Measurements from ENCODE around the gene GLCE.
"Not testable (repeated sequence)": the region's sequence is repeated elsewhere in the genome, so short reads cannot be mapped to it uniquely, and the experiment has no call there.

Gene GLCE

DNA sequence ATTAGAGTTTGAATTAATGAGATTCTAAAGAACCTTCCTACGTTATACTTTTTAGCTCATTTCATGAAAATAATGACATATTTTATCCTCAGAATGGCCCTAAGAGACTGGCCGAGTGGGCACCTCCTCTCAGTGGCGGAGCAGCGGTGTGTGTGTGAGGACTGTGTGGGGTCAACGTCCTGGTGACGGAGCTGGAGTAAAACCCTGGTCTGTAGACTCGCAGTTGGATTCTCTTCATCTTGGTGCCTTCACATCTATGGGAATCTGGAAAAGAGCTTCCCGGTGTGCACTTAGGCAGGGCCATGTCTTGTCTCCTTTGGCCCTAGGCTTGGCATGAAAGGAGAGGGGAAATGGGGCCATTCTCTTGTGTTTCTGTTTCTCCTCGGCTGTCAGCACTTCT is 116.9 kb downstream of the GLCE start:
- DNase-seq: no peak

DNA sequence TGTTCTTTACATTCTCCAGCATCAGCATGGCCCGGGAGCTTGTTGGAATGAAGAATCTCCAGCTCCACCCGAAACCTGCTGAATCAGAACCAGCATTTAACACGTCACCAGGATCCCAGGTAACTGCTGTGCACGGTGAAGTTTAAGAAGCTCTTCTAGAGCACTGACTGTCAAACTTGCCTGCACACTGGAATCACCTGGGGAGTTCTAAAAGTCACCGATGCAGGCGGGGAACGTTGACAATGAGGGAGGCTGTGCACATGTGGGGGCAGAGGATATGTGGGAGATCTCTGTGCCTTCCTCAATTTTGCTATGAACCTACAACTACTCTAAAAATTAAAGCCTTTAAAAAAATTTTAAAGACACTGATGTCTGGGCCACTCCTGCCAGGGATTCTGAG is 119.2 kb downstream of the GLCE start:
- DNase-seq: no peak

DNA sequence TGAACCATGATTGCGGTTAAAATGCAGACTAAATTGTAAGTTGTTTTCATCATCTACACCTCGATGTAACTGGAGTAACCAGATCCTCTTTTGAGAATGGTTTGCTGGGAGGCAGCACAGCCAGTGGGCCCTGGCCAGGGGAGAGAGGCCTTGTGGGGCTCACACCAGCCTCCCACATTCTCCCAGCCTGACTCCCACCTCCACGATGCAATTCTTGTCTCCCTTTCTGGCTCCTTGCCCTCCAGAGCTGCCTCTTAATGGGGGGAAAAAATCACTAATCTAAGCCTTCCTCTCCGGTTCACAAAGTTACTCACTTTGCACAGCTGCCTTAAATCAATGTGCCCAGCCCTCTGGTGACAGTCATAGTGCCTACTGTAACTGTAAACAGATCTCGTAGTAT is 120.3 kb downstream of the GLCE start:
- no peak for DNase-seq

DNA sequence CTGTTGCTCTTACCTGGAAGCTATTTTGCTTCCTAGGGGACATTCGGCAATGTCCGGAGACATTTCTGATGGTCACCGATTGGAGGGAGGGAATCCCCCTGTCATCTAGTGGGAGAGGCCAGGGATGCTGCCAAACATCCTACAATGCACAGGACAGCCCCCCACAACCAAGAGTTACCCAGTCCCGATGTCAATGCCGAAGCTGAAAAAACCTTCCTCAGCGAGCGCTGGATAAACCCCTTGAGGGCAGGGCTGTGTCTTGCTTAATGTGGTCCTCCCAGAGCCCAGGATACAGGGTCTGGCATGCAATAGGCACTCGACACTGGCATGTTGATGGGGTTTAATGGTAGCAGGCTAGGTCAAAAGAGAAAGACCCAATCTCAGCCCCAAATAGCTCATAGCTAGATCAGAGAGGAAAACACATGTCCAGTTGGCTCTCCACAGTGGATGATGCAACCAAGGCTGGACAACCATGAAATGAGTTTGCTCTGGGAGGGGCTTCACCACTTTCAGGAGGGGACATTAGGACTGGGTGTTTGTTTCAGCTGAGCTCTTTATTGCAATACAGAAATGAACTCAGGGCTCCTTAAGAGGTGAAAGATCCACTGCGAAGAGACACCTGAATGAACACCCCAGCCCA is 121.8 kb downstream of the GLCE start:
- DNase-seq: no peak

DNA sequence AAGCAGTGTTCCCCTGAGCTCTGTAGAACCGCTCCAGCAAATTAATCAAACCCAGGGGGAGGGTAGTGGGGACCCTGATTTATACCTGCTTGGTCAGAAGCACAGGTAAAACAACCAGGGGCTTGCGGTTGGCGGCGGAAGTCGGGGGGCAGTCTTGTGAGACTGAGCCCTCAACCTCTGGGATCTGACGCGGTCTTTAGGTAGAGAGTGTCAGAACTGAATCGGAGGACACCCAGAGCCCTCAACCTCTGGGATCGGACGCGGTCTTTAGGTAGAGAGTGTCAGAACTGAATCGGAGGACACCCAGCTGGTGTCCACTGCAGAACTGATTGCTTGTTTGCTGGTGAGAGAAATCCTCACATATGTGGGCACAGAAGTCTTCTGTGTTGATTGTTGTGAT is 125.4 kb downstream of the GLCE start:
- DNase-seq: no peak

DNA sequence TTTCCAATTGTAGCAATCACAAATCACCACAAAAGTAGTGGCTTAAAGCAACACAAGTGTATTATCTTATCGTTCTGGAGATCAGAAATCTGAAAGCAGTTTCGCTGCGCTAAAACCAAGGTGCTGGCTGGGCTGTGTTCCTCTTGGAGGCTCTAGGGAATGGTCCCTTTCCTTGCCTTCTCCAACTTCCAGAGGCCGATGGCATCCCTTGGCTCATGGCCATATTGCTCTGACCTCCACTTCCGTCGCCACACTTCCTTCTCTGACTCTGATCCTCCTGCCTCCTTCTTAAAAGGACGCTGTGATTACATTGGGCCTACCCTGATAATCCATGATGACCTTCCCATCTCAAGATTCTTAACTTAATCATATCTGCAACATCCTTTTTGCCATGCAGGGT is 127.6 kb downstream of the GLCE start:
- no peak for DNase-seq

DNA sequence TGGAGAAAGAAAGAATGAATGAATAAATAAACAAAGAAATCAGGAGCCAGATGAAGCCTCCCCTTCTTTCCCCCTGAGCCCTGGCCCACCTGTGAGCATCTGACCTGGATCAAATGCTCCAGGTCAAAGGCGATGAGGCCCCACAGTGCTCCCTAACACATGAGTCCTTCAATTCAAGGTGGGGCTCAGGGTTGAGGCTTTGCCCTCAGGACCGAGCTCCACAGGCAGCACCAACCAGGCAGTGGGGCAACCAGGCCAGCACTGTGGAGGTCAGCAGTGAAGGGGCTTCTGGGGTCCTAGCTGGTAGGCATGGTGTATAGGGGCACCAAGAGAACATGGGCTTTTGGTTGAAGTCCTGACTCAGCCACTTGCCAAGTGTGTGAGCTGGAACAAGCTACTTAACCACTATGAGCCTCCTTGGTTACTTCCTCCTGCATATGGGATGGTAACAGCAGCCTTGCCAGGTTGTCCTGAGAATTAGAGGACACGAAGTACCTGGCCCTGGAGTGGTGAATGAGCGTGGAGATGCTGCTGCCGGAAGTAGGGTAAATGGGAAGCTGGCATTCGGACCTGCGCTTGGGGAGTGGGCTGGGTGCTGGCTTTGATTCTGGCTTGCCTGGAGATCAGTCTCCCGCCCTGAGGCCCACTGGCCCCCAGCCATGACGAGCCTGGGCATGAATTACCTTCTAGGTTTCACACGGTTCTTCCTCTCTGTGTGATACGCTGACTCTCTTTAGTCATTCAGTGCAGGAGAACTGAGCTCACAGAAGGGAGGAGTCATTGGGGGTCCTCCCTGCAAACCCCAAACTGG is 128.3 kb downstream of the GLCE start:
- no peak for DNase-seq

DNA sequence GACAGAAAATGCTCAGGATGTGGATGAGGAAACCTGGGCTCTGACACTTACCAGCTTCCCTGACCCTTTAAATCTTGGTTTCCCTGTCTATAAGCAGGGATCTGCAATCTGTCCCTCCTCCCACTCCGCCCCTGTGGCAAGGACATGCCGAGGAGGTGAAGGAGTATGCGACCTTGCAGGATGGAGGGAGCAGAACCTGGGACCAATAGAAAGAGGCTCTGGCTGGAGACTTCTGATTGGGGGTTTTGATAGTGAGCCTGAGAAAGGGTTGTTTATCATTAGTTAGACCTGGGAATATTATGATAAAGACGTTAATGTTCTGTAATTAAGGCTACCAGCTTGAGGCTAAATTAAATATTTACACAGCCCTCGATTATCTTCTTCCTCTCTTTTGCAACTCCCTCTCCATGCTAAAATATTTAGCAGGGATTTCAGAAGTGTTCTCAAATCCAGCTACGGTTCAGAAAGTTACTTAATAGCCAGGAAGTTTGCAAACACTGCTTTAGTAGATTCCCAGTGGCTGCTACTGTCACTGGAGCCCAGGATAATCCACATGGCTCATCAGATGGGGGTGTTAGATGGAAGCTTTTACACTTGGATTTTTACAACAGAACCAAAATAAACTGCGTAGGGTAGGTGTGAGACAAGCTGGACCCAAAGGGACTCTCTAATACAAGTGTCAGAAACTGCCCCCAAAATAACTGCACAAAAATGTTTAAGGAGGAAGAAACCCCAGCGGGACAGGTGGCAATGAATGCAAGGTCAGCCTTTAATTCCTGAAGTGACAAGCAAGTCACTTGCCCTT is 129.1 kb downstream of the GLCE start:
- DNase-seq: no peak

DNA sequence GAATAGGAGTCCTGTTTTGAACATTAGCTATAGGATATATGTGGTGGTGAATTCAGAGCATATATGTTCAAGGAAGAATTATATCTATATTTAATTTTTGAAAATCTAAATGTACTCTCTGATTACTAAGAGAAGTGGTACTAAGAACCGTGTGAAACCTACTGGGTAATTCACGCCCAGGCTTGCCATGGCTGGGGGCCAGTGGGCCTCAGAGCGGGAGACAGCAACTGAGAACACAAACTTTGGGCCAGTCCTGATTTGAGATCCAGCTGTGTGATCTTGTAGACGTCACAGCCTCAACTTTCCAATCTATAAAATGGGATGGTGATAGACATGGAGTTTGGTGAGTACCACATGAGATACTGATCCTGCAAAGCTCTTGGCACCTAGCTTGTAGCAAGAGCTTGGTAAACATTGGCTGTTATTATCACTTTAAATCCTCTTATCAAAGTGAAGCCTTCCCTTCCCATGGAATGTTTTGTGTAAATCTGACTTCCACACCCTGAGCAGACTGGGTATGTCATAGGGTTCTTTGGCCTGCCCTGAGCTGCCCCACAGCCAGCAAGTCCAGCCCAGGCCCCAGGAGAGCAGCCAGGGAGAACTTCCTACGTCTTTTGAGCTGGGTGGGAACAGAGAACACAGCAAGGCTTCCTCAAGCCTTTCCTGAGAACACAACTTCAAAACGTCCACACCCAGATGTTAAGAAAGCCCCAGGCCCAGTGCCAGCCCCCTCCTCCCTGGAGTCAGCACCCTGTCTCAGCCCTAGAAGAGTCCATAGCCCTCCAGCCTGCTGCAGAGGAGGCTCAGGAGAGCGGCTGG is 130.1 kb downstream of the GLCE start:
- no peak for DNase-seq

DNA sequence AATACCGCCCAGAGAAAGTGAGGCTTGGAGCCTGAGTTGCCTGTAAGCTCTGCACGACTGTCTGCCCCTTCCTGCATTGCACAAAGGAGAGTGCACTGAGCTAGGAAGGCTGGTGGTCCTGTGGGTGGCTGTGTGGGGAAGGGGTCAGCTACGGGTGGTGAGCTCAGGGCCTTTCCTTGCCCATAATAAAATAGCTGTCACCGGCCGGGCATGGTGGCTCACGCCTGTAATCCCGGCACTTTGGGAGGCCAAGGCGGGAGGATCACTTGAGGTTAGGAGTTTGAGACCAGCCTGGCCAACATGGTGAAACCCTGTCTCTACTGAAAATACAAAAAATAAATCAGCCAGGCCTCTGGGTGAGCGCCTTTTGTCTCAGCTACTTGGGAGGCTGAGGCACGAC is 131.2 kb downstream of the GLCE start:
- DNase-seq: not testable (repeated sequence)

DNA sequence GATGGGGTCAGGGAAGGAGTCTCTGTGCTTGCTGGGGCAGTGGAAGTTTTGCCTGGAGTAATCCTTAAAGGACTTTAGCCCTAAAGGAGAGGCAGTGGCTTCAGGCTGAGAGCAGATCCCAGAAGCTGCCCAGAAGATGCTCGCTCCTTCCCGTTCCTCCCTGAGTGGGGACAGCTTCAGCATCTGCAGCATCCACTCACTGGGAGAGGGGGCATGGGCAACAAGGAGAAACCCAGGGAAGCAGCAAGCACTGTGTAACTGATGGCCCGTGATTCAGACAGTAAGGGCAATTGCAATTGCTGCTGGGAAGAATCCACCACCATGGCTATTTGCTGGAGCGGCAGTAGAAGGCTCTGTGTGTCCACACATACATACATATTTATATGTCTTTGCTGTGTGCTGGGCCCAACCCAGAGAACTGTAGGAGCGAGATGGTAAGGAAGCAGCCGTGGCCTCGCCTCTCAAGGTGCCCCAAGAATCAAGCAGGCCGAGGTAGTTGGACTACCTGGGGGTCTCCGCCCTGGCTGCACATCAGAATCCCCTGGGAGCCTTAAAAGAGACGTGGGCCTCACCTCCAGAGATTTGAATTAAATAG is 132.5 kb downstream of the GLCE start:
- no peak for DNase-seq

DNA sequence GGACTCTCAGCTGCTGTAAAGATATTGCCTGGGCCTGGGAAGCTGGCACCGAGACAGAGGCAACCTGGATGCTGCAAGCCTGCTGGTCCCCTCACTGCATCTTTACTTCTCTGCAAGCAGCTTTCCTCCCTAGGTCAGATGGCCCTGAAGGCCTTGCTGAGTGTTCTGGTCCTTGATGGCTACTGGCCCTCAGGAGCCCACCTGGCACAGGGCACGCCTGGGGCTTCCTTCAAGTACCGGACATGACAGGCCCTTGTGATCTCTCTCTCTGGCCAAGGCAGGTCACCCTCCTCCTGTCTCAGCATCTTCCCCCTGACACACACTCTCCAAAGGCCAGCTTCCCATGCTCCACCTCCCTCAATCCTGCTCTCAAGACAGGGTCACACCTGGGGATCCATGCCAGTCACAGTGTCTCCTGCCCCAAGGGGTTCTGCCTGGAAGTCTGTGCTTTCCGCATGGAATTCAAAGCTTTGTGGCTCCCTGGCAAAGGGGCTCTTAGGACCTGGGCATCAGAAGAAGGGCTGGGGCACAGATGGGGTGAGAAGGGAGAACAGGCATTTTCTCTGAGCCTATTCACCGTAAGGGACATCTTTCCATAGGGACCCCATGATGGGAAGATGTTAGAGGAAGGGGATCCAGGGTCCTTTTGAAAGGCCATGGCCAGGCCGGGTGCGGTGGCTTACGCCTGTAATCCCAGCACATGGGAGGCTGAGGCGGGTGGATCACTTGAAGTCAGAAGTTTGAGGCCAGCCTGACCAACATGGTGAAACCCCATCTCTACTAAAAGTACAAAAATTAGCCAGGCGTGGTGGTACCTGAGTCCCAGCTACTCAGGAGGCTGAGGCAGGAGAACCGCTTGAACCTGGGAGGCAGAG is 133.5 kb downstream of the GLCE start:
- DNase-seq: no peak

DNA sequence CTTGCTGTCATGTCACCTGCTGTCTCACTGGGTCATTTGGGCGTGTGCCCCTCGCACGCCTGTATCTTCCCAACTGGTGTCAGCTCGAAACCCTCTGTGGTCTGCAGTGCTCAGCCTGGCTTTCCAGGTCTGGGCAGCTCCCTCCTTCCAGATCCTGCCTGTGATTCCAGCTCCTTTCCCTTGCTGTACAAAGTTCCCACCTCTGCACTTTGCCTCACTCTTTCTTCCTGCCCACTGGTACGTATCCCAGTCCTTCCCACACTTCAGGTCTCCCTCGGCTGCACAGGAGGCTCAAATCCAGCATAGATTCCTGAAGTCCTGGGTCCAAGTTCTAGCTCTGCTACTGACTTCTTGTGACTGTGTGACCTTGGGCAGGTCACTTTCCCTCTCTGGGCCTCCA is 136.2 kb downstream of the GLCE start:
- DNase-seq: no peak

DNA sequence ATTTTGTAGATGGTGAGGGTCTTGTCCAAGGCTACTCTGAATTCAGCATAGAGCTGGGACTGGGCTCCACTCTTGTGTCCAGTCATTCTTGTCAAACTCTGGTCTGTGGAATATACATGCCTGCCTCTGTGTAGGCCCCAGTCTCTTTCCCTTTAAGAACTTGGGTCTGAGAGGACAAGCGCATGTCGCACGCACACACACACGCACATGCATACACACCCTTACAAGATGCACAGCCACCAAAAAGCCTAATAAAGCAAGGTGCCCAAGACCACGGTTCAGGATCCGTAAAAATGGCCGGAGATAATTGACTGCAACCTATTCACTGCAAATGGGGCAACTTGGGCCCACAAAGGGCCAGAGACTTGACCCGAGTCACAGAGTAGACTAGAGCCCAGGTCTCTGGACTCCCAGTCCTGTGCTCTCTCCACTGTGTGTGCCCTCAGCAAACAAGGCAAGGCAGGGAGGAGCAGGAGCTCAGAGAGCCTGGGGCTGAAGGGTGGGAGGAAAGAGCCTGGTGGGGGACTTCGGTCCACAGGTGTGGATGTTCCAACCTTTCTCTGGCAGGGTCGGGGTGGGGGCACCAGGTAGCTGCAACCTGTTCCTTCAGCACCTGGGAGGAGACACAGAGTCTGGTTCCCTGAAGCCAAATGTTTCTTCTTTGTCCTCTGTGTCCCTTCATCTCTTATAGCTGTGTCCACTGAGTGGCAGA is 137.4 kb downstream of the GLCE start:
- no peak for DNase-seq

DNA sequence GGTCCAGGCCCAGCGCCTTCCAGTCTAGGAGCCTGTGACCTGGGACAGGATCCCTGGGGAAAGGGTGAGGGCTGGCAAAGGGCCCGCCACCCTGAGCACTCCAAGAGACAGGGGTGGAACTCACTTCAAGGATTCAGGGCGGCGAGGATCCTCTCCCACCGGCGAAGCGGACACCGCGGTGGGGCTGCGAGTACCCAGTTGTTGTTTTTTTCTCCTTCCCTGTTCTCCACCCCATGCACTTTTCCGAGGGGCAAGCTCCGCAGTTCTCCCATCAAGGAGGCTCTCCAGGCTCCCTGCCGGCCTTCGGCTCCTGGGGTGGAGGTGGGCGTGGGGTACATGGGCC is 137.9 kb downstream of the GLCE start:
- DNase-seq: no peak

DNA sequence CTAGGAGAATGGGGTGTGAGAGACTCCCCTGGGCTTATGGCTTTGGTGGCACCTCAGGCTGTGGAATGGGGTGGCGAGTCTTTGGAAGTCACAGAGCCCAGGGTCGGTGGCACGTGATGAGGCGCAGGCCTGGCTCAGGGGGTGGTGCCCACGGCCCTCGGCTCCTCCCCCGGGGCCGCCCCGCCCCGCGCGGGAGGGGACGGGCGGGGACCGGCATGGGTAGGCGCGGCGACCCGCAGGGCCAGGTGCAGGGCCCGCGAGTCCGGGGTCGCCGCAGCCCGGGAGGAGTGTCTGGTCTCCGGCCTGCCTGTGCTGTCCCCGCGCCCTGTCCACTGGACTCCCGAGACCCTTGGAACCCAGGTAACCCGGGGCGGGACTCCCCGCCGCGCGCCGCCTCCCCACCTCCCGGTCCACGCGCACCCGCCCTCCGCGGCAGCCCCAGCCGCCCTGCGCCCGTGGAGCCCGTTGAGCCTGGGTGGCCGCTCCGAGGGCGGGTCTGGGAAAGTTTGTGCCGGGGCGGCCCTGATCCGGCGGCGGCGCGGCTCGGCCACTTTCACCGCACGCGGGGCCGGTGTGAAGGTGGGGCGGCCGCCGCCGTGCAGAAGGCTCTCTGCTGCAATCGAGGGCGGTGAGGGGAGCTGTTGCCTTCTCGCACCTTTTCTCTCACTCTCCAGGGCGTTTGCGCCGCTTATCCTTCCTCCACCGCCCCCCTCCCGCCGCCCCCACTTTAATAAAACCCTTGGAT is 138.4 kb downstream of the GLCE start, which contains the start of gene PAQR5:
Gene PAQR5, plus strand, starts transcription at position 216 of the 745 bp plus-strand sequence. CDS start 61,169 bp downstream, outside the sequence.
- DNase-seq: no peak

DNA sequence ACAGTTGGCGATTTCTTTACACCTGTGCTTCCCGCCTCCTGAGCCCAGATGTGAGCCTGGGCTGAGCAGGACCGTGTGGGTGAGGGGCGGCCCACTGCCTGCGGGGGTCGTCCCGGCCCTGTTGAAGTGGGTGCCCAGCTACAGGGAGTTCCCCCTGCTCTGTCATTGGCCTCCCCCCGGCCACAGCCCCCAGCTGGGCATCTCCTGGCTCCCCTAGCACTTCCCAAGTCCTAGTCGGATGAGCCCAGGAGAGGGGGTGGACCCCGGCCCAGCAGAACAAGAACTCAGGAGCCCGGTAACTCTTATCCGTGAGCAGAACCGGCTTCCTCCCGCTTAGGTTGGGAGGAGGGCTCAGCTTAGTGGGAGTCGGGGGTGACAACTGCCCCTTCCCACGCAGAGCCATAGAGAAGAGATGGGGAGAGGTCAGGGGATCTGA is 139.0 kb downstream of the GLCE start:
- DNase-seq: no peak

DNA sequence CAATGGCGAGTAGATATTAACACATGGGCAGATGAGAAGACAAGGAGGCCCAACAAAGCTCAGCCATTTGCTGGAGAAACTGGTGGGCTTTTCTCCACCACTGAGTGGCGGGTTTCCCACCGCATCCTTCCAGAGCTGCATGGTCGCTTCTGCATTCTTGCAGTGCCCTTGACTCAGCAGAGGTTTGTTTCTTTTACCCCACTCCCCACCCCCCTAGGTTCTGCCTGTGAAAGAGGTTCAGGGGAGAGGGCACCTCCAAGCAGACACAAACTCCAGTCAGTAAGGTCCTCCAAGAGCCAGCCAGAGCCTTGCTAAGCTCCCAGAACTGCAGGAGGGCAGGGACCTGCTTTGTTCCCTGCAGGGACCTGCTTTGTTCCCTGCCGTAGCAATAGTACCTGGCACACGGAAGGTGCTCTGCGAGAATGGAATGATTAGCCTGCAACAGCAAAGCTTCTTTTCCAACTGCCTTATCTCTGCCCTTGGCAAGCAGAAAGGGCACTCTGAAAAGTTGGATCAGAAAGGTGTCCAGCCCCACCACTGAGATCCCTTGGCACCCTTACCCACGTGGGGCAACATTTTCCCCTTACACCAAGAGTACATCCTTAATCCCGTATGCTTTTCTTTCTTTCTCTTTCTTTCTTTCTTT is 139.6 kb downstream of the GLCE start:
- DNase-seq: no peak

DNA sequence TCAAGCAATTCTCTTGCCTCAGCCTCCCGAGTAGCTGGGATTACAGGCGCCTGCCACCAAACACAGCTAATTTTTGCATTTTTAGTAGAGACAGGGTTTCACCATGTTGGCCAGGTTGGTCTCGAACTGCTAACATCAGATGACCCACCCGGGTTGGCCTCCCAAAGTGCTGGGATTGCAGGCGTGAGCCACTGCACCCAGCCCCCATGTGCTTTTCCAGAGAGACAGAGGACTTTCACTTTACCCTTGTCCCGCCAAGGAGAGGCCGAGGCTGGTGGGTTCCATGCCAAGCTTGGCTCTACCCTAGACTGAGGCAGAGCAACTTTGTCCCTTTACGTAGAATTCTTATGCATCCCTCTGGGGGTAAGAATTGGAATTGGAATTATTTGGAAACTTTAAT is 140.7 kb downstream of the GLCE start:
- DNase-seq: not testable (repeated sequence)

Measured in NCI-H446 treated with DMSO at 0.1 percent for 48 hours (cell line).